Left ventricle myocardium superior (tissue), 1 donor: ENCODE measurements around the gene FLRT1. TPM values are rescaled to one million over a fixed set of nuclear protein-coding genes. Genes with fewer than 3 reads are reported as not detected.
A peak's percentile ranks its signal among the peaks of the same experiment; 100 is the strongest.

ENCODE experiments used
- ATAC-seq: fragments of 200-7000 bp; cut with Tn5 transposase; one replicate; pipeline ENCODE4 v1.9.1; 2020; ENCODE audit warnings: mild to moderate bottlenecking, moderate library complexity
- DNase-seq: peaks from one replicate; pipeline ENCODE4 v3.0.0-alpha.2; 2020
- intact Hi-C: fragments of 100-400 bp; cut with micrococcal nuclease; formaldehyde crosslinking; loops from one replicate; pipeline ENCODE4 v1.11.0; 2022
- long read RNA-seq: library from polyadenylated mRNA; unstranded; transcript quantifications from one replicate; pipeline ENCODE4 v2.0.0, GENCODE V29; 2021
- total RNA-seq: library from RNA; stranded (reverse); fragmentation: NEBNext Ultra II Directional; extraction: Animal tissue kit (Norgen Biotek cat#: 25700); gene quantifications from one replicate; pipeline ENCODE4 v1.2.1, GENCODE V29; 2021
- donor health status: DM: no; HTN: yes; CAD: no; lungs with severe emphysema.

FLRT1 gene
- 0.45 TPM for total RNA-seq
- long read RNA-seq = 0 reads

DNA sequence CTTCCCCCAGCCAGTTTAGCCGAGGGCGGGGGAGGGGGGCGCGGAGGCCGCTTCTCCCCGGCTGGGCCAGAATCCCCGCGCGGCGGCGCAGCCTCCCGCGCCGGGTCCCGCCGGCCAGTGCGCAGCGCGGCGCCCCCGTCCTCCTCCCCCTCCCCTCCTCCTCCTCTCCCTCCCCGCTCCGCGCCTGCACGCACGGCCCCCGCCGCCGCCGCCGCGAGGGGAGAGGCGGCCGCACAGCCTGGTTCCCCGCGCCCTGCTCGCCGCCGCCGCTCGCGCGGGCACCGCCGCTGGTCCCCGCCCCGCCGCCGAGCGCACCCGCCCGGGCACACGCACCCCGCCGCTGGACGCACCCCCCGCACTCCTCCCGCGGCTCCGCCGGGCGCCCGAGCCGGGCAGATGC lies at the start of gene FLRT1:
Gene FLRT1 (plus strand): TSS at position 356 of the 400 bp plus-strand sequence. CDS start 80,337 bp downstream, outside the sequence.
- intact Hi-C loops = no loop called here
- DNase-seq = no peak
- no peak for ATAC-seq

DNA sequence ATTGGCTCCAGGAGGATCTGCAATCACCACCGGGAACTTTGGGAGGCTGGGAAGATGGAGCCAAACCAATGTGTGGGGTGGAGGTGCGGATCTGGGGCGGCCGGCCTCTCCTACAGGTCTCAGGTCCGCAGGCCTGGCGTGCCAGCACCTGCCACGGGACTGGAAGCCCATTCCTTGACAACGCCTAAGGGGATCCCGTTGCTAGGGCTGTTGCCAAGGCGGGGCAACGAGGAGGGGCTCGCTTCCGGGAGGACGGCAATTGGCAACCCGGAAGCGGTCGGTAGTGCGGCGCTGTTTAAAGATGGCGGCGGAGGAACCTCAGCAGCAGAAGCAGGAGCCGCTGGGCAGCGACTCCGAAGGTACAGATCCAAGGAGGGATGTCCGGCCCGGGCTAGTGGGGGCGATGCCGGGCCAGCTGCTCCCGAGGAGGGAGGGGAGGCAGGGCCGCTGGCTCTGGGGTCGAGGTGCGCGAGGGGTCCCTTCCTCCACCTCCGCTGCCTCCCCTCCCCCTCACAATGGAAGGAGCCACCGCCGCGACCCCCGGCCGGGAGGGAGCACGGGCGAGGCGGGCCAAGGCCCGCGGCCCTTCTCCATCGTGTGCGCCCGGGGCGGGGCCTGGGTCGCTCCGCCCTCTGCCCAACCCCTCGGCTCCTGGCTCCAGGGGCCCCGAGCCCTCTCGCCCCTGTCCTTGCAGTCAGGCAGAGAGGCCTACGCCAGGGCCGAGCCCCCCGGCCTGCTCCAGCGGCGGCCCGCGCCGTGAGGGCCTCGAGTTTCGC lies 49.4 kb upstream of the FLRT1 start, which contains the start of gene OTUB1:
Gene OTUB1 (plus strand): TSS at position 283 of the 776 bp plus-strand sequence. CDS start 19 bp downstream, at position 302.
- DNase-seq (peak; percentile 93), ATAC-seq (peak; percentile 94)
- intact Hi-C loops = no loop called here

GRCh38 chr11:63986932-63987513 lies 48.7 kb upstream of the FLRT1 start:
- intact Hi-C loops = no loop called here
- ATAC-seq (no peak), DNase-seq (no peak)

- DNase-seq (no peak), ATAC-seq (no peak)
- intact Hi-C loops = no loop called here
Observed at GRCh38 chr11:63991558-63991957, 44.2 kb upstream of the FLRT1 start.

DNA sequence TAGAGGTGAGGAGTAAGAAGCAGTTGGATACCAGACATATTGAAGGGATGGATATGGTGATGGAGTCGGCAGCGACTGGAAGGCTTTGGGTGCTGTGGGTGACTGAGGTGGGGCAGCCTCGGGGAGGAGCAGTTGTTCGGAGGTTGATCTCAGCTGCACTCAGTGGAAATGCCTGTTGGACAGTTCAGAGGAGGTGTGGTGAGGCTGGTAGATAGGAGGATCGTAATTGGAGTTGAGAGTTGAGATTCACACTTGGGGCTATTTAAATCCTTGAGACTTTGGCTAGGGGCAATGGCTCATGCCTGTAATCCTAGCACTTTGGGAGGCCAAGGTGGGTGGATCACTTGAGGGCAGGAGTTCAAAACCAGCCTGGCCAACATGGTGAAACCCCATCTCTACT lies 42.6 kb upstream of the FLRT1 start:
- no peak for DNase-seq
- intact Hi-C loops = no loop called here
- ATAC-seq = no peak

GRCh38 chr11:63993993-63994392 lies 41.7 kb upstream of the FLRT1 start:
- DNase-seq (peak; percentile 52), ATAC-seq (peak; percentile 59)
- intact Hi-C loops = no loop called here

DNA sequence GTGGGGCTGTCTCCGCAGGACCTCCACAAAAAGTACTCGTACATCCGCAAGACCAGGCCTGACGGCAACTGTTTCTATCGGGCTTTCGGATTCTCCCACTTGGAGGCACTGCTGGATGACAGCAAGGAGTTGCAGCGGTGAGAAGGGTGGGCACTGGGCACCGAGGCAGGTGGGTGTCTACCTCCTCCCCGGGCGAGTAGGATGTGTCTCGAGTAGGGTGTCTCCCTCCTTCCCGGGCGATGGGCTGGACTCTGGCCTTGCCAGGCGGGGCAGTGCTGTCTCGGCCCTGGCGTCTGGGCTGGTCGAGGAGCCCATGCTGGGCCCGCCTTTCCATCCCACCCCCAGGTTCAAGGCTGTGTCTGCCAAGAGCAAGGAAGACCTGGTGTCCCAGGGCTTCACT lies 39.2 kb upstream of the FLRT1 start:
- DNase-seq (no peak), ATAC-seq (no peak)
- intact Hi-C loops = no loop called here

DNA sequence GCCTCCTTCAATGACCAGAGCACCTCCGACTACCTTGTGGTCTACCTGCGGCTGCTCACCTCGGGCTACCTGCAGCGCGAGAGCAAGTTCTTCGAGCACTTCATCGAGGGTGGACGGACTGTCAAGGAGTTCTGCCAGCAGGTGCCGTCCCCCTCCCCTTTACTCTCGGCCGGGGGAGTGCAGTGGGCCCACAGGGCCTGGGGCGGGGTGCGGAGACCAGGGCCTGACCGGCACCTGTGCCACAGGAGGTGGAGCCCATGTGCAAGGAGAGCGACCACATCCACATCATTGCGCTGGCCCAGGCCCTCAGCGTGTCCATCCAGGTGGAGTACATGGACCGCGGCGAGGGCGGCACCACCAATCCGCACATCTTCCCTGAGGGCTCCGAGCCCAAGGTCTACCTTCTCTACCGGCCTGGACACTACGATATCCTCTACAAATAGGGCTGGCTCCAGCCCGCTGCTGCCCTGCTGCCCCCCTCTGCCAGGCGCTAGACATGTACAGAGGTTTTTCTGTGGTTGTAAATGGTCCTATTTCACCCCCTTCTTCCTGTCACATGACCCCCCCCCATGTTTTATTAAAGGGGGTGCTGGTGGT lies 38.5 kb upstream of the FLRT1 start:
- no peak for ATAC-seq
- no peak for DNase-seq

GRCh38 chr11:63997801-63998337 lies 37.9 kb upstream of the FLRT1 start:
- ATAC-seq (no peak), DNase-seq (no peak)
- intact Hi-C loops = no loop called here

More for the DNA sequence above, 38.5 kb upstream of the FLRT1 start:
- intact Hi-C loops = no loop called here

GRCh38 chr11:63998558-63999348 lies 37.0 kb upstream of the FLRT1 start:
- intact Hi-C loops = no loop called here
- ATAC-seq (no peak), DNase-seq (no peak)

GRCh38 chr11:63999349-64000025 lies 36.2 kb upstream of the FLRT1 start:
- ATAC-seq (peak; percentile 44), DNase-seq (peak; percentile 67)
- intact Hi-C loops = loop anchor here (5.0 kb wide), 1 partner anchor 153 kb away; no protein-coding TSS in a partner anchor

DNA sequence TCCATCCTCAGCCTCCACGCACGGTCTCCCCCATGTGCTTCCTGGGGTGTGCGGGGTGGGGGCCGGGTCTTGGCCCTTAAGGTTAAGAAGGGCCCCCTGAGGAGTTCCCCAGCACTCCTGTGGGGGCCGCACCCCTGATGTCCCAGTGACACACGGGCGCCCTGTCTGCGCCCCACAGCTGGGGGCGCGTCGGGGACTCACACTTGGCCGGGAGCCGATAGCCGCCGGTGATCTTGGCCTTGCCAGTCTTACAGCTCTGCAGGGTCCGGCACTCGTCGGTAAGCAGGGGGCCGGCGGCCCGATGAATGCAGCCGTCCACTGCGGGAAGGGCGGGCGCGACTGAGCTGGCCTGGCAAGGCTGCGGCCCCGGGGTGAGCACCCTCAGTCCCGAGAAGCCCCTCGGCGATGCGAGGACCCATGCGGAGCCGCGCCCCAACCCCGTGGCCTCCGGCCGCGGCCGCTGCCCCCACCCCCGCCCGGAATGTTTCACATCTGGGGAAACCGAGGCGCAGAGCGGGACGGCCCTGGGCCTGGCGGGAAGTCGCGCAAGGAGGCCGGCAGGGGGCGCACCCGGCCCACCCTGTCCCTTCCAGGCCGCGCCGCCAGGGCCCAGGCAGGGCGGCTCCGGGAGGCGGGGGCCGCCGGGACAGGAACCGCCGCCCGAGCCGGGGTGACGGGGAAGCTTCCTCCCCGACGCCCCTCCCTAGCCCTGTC lies 35.5 kb upstream of the FLRT1 start:
- intact Hi-C loops = loop anchor here (5.0 kb wide), 1 partner anchor 152 kb away; no protein-coding TSS in a partner anchor
- DNase-seq (peak; percentile 86), ATAC-seq (peak; percentile 88)

DNA sequence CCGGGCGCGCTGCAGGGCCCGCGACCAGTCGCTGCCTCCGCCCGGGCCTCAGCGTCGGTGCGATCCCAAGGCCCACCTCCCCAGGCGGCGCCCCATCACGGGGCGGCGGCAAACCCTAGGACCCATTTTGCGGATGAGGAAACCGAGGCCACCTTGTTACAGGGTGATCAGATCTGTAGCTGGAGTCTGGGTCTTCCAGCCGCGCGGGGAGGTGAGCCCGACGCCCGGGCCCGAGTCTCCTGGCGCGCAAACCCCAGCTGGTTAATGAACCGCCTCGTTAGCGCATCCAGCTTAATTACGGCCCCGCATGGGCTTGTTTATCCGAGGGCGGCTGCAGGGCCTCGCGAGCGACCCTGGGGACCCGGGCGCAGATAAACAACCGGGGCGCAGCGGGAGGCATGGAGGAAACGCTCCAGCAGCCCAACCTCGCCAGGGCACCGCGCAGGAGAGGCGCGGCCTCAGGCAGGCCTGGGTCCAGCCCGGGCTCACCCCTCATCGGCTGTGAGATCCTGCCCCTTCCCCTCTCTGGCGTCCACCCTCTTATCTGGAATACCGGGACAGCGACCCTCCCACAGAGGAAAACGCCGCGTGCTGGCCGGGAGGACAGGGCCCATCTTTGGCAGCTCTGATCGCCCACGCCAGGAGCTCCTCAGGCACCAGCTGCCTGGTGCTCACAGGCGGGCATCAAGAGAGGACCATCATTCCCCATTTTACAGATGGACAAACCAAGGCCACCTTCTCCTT lies 34.8 kb upstream of the FLRT1 start:
- ATAC-seq = peak; percentile 6
- intact Hi-C loops = loop anchor here (5.0 kb wide), 1 partner anchor 151 kb away; no protein-coding TSS in a partner anchor

DNA sequence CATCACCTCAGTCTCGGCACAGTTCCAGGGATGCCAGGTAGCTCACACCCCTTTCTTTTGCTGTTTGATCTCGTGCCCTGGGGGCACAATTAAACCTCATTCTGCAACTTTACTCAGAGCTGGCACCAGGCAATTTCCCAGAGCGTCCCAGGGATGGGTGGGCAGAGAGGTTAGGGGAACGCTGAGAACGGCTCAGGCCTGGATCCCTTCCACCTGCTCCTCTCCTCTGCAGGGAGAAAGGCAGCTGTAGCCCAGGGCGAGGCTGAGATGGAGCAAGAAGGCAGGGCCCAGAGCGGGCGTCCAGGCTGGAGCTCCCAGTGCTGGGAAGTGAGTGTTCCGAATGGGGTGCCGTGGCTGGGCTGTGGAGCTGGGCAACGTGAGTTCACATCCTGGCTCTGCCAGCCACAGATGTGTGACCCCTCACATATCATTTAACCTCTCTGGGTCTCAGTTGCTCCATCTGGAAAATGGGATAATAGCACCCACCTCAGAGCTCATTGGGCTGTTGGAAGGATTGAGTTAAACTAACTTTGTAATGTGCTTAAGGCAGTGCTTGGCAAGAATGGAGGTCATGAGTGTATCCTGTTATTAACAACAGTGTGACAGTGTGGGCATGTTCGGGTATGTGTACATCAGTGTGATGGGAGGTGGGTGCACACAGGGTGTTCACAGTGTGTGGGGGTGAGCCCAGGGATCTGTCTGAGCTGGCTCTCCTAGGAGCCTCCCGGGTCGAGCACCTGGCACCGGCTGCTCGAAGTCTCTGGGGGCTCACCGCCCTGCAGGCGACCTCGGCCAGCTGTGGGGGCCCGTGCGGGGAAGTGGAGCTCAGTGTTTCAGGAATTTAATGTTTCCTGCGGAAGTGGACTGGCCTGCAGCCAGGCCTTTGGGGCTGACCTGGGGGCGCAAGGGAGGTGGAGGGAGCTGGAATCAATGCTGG lies 34.0 kb upstream of the FLRT1 start:
- ATAC-seq (no peak), DNase-seq (peak; percentile 58)
- intact Hi-C loops = loop anchor here (5.0 kb wide), 1 partner anchor 151 kb away; no protein-coding TSS in a partner anchor

More for the DNA sequence above, 34.8 kb upstream of the FLRT1 start:
- DNase-seq = no peak

DNA sequence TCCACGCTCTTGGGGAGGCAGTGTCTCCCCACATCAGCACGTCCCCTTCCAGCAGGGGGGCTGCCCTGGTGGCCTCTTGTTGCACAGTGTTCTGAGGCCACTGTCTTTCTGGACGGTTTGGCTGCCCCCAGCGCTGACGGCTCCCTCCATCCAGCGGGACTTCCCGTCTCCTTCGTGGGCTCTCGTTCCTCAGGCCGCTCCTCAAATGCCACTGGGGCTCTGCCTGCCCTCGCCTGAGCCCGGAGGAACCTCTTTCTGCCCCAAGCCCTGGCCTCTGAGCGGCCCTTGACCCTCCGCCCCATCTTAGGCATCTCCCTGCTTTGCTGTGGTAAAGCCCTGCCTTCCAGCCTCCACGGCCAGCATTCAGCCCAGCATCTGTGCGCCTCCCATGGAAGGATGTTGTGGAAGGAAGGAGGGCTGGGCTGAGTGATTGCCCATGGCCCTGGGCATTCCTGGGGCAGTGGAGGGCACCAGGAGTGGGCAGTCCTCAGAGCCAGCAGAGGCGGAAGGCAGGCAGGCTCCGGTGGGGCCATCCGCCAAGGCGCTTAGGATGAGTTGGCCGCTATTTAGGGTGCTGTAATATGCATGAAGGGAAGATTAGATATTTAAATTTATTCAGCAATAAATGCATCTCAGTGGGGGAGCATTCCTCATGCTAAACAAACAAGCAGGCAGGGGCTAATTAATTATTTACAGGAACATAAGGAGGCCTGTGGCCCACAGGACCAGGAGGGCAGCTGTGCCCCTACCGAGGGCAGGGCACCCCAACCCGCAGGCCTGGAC lies 31.7 kb upstream of the FLRT1 start:
- no peak for DNase-seq
- intact Hi-C loops = loop anchor here (5.0 kb wide), 1 partner anchor 148 kb away; no protein-coding TSS in a partner anchor
- no peak for ATAC-seq
